ENCODE results near the gene NAA25. TPM values are rescaled to one million over a fixed set of nuclear protein-coding genes. Genes with fewer than 3 reads are reported as not detected.

Gene NAA25
- total RNA-seq, 1 experiment from 2014 or later = 22.4 TPM

GRCh38 chr12:111978545-111978944 lies 130.0 kb downstream of the NAA25 start:
- DNase-seq (ENCODE audit: low read depth) = no peak

- DNase-seq (ENCODE audit: low read depth) = no peak
Observed at GRCh38 chr12:111976860-111977259, 131.7 kb downstream of the NAA25 start.

Other genes starting within 250 kb of the NAA25 start
- 10.6 and 14.8 TPM in 2 replicates for gene TMEM116, start 95.6 kb downstream of the NAA25 start, total RNA-seq (2014; rRNA removed)
- 38.7 and 50.6 TPM in 2 replicates for gene ERP29, start 95.4 kb downstream of the NAA25 start, total RNA-seq (2014; rRNA removed)
- 22.9 and 29.0 TPM in 2 replicates for gene TRAFD1, start 16.8 kb upstream of the NAA25 start, total RNA-seq (2014; rRNA removed)